Measurements from ENCODE around the gene ZNF609.
"Not testable (repeated sequence)": the region's sequence is repeated elsewhere in the genome, so short reads cannot be mapped to it uniquely, and the experiment has no call there.

Gene ZNF609

DNA sequence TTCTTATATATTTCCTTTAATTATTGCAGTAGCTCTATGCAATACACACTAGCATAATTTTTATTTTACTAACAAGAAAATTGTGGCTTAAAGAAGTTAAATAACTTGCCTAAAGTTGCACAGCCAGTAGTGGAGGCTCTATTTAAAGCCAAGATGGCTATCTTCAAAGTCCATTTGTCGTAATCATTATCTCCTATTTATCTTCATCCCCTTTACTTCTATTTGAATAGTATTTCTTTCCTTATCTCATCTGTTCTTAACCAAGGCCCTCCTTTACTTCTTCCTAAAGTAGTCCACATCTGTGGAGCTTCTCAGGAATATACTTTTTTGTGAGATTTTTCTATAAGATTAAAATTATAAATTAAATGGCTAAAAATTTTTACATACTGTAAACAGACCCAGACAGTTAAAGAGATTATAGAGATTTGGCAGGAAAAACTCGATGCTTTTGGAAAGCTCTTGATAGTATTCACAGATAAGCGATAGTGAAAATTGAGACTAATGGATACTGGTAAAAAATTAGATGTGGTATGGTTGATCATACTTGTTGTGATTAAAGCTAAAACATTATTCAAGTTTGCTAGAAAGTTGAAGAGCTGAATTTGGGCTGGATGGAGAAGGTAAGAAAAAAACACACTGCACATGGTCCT lies 129.2 kb downstream of the ZNF609 start:
- DNase-seq, result no peak

GRCh38 chr15:64592845-64593244 lies 132.5 kb downstream of the ZNF609 start:
- not testable (repeated sequence) for DNase-seq

- no peak for DNase-seq
Measured at GRCh38 chr15:64596701-64597476, 136.5 kb downstream of the ZNF609 start.

DNA sequence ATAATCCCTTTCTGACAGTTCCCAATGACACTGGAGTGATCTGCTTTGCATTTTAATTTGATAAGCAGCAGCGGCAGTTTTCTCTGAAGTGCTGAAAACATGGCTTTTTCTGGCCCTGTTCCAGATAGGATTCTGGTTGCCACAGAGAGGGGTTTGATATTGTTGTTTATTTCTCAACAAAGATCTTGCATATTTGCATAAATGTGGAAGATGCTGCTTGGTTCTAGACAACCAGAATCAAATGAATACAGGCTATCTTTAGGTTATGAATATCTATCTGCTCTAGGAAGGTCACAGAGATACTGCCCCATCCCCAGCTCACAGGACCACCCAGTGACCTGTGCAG lies 137.1 kb downstream of the ZNF609 start:
- no peak for DNase-seq

- DNase-seq, result no peak
Measured at GRCh38 chr15:64599226-64599625, 138.8 kb downstream of the ZNF609 start.

GRCh38 chr15:64599716-64600115 lies 139.3 kb downstream of the ZNF609 start:
- DNase-seq, result no peak

GRCh38 chr15:64600794-64601193 lies 140.4 kb downstream of the ZNF609 start:
- DNase-seq, result no peak

DNA sequence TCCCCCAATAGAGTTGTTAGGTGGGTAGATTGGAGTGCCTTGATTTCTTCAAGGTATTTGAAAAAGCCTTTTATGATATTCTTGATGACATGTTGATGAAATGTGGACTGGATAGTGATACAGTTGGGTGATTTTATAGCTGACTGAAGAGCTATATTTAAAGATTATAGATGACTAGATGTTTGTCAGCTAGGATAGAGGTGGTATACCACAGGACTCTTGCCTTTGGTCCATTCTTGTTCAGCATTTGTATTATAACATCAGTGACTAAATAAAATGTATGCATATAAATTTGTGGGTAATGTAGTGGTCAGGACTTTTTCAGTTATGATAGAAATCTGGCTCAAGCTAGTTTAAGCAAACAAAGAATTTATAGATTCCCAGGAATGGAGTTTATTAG lies 143.9 kb downstream of the ZNF609 start:
- no peak for DNase-seq

GRCh38 chr15:64607416-64607815 lies 147.0 kb downstream of the ZNF609 start:
- not testable (repeated sequence) for DNase-seq

DNA sequence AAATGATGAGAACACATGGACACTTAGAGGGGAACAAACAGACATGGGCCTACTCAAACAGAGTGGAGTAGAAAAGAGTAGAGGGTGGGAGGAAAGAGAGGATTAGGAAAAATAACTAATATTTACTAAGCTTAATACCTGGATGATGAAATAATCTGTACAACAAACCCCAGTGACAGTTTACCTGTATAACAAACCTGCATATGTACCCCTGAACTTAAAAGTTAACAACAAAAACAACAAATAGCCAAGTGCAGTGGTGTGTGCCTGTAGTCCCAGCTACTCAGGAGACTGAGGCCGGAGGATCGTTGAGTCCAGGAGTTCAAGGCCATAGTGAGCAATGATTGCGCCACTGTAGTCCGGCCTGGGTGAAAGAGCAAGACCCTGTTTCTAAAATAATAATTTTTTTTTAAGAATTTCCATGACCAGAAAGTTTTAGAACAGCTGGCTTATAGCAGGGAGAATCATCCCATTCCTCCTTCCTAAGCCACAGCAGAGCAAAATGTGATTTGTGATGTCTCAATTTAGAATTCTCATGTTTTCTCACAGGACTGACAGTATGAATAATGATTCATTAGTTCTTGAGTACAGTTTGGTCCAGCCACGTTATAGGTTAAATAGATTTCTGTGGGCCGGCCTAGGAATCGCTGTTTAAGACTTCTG lies 150.0 kb downstream of the ZNF609 start:
- DNase-seq, result no peak

DNA sequence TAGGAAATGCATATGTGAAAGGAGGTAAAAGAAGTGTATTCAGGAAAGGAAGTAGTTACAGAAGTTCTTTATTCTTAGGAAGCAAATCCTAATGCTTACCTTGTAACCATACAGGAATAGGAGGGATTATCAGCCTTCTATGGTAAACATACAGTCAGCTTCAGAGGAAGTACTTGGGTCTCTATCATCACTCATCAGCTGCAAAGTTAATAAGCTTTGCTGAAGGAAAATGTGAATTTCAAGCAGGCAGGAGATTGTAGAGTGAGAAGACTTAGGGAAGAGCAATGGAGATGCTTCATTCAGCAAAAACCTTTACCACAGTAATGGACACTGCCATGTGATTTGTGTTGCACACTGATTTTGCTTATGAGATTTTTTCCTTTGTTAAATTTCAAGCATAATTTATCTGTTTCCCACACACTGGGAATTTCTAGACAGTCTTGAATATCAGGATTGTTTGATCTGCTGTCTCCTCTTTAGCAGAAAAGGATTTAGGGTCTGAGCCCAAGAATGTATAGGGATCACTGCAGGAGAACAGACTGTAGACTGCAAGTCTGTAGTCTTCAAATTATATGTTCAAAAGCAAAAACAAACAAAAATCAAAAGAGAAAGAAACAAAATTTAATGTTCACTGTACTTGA lies 150.8 kb downstream of the ZNF609 start:
- no peak for DNase-seq

GRCh38 chr15:64614519-64614918 lies 154.1 kb downstream of the ZNF609 start:
- DNase-seq, result no peak

DNA sequence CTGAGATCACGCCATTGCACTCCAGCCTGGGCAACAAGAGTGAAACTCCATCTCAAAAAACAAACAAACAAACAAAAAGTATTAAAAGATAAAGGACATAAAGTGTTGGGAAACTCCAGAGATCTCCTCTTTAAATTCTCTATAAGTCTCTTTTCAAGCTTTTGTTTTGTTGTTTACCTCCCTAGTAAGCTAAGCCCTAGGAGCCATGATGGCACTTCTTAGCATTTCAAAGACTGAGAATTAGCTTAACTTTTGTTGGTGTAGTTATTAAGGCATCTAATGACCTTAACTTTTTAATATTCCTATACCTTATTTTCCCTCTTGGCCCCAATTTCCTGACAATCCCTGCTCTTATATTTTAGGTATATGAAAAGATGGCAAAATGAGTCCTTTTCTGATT lies 157.3 kb downstream of the ZNF609 start:
- no peak for DNase-seq

- DNase-seq, result no peak
Measured at GRCh38 chr15:64618138-64618537, 157.8 kb downstream of the ZNF609 start.

DNA sequence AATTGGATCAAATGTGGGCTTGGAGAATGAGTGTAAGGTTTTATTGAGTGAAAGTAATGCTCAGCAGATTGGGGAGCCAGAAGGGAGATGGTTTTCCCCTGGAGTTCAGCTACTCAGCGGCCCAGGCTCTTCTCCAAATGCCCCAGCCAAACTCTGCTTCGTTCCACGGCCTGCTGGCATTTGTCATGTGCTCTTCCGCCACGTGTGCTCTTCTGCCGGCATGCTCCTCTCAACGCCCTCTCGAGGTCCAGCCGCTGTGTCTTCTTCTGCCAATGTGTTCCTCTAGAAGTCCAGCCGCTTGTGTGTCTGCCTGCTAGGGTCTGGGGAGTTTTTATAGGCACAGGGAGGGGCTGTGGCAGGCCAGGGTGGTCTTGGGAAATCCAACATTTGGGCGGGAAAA lies 158.2 kb downstream of the ZNF609 start:
- no peak for DNase-seq

- DNase-seq, result no peak
Measured at GRCh38 chr15:64619880-64620839, 159.8 kb downstream of the ZNF609 start.

- DNase-seq, result no peak
Measured at GRCh38 chr15:64621056-64621455, 160.7 kb downstream of the ZNF609 start.

DNA sequence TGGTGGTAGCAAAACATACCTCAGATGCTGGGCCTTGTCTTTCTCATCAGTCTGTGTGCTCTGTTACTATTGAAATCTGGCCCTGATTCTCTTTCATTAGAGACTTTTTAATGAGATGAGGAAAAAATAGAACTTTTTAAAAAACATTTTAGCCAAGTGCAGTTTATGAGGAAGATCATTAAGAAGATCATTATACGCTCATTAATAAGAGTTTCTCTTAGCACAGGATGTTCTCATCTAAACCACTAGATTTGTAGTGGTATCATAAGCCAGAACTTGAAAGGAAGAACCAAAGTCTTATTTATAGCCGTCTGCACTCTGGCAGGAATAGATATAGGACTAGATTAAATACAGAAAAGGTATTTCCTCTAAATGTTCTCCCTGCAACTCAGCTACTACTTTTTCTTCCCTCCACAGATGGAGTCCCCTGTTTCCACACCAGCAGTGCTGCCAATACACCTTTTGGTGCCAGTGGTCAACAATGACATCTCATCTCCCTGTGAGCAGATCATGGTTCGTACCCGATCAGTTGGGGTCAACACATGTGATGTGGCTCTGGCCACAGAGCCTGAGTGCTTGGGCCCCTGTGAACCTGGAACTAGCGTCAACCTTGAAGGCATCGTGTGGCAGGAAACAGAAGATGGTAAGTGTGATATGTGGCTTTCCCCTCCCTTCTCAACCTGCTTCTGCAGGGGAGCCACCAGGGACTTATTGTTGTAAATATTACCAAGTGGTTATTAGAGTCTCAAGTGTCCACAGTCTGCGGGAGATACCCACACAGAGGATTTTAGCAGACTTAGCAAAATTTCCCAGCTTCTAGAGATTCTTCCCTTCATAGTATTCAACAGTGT lies 162.3 kb downstream of the ZNF609 start:
- no peak for DNase-seq

GRCh38 chr15:64623347-64623996 lies 163.1 kb downstream of the ZNF609 start:
- no peak for DNase-seq

DNA sequence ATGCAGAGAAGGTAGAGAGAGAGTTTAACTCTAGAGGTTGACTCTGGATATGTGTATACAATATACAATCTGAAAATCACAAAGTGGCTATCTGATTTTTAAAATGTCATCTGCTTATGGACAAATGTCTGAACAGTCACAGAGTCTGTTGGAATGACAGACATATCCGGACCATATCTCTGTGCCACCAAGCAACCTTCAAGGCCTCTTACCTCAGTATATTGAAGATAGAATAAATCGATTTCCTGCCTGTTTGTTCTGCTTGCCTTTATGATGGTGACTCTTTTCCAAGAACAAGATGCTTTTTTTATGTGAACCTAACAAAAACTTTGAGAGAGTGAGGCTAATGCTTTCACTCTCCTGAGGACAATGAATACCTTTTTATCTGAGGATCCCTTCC lies 163.9 kb downstream of the ZNF609 start:
- no peak for DNase-seq

GRCh38 chr15:64629063-64629462 lies 168.7 kb downstream of the ZNF609 start:
- DNase-seq, result no peak

All from SIG-M5 (cell line).